Stimulated activated CD4-positive, alpha-beta T cell treated with anti-CD3 and anti-CD28 coated beads, Interleukin-12 subunit alpha, Interleukin-12 subunit beta, amount 100 ng/mL, for 24 hours (primary cell): ENCODE data around the gene HDAC5.
"Not testable (repeated sequence)": the region's sequence is repeated elsewhere in the genome, so short reads cannot be mapped to it uniquely, and the experiment has no call there.

ENCODE experiments used
- DNase-seq, 2 experiments: peaks; one replicate each; pipeline ENCODE4 v3.0.0-alpha.2; 2020; ENCODE audit warnings: low read depth in 2 of 2

Gene HDAC5

GRCh38 chr17:44133918-44134476 lies 10.6 kb upstream of the HDAC5 start:
- no peak for DNase-seq

GRCh38 chr17:44132275-44132821 lies 8.9 kb upstream of the HDAC5 start:
- DNase-seq: no peak

- not testable (repeated sequence) for DNase-seq
These were observed 7.9 kb upstream of the HDAC5 start for GRCh38 chr17:44131372-44131771.

GRCh38 chr17:44130693-44131349 lies 7.4 kb upstream of the HDAC5 start:
- no peak for DNase-seq

- DNase-seq: no peak
These were observed 4.9 kb upstream of the HDAC5 start for GRCh38 chr17:44128383-44128782.

GRCh38 chr17:44124118-44124438 lies 637 bp upstream of the HDAC5 start:
- no peak for DNase-seq

- no peak for DNase-seq
These were observed 555 bp downstream of the HDAC5 start for GRCh38 chr17:44122816-44123355.

GRCh38 chr17:44121997-44122815 lies 1.2 kb downstream of the HDAC5 start:
- DNase-seq: no peak

- DNase-seq: no peak
These were observed 2.4 kb downstream of the HDAC5 start for GRCh38 chr17:44120851-44121605.

- not testable (repeated sequence) for DNase-seq
These were observed 3.2 kb downstream of the HDAC5 start for GRCh38 chr17:44120281-44120680.

GRCh38 chr17:44119798-44120197 lies 3.6 kb downstream of the HDAC5 start:
- no peak for DNase-seq

GRCh38 chr17:44119062-44119461 lies 4.4 kb downstream of the HDAC5 start:
- DNase-seq: no peak

- DNase-seq: no peak
These were observed 4.9 kb downstream of the HDAC5 start for GRCh38 chr17:44118427-44119050.

GRCh38 chr17:44117351-44117750 lies 6.1 kb downstream of the HDAC5 start:
- no peak for DNase-seq

- no peak for DNase-seq
These were observed 7.6 kb downstream of the HDAC5 start for GRCh38 chr17:44115585-44116415.

GRCh38 chr17:44113868-44114840 lies 9.3 kb downstream of the HDAC5 start:
- no peak for DNase-seq

GRCh38 chr17:44113382-44113781 lies 10.1 kb downstream of the HDAC5 start:
- DNase-seq: no peak

GRCh38 chr17:44112284-44113280 lies 10.9 kb downstream of the HDAC5 start:
- no peak for DNase-seq
